ENCODE results near the gene PIP5KL1. TPM values are rescaled to one million over a fixed set of nuclear protein-coding genes. Genes with fewer than 3 reads are reported as not detected.

PIP5KL1 gene
- total and polyA plus RNA-seq, 2 of the 8 experiments (the other 6 are each of a cell fraction or from before 2014, with no cell fraction given) = 13.4 to 15.4 TPM

DNA sequence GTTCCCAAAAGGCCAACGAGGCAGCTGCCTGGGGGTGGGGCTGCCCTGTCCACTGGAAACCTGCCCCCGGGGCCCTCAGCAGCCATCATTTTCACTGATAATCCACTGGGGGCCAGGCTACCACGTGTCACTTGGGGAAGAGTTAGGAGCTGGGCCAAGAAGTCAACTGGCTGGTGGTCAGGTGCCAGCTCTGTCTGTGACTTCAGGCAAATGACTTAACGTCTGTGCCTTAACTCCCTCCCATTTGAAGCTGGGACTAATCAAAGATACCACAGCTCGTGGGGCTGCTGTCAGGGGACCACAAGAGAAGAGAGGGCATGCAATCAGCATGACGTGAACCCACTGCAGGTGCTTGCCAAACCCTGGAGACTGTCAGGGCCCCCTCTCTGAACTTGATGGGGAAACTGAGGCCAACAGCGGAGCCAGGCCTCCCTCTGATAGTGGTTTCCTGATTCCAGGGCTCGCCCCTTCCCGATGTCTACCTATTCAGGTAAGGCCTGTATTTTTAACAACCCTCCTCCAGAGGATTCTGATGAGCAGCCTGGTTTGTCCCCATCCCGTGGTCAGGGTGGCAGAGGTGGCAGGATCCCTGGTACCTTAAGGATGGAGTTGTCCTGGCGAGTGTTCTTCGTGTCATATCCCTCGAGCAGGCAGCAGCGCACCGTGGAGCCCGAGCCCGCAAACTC, 19.4 kb upstream of the PIP5KL1 start (continued):
- TF ChIP-seq, protein P1, sequence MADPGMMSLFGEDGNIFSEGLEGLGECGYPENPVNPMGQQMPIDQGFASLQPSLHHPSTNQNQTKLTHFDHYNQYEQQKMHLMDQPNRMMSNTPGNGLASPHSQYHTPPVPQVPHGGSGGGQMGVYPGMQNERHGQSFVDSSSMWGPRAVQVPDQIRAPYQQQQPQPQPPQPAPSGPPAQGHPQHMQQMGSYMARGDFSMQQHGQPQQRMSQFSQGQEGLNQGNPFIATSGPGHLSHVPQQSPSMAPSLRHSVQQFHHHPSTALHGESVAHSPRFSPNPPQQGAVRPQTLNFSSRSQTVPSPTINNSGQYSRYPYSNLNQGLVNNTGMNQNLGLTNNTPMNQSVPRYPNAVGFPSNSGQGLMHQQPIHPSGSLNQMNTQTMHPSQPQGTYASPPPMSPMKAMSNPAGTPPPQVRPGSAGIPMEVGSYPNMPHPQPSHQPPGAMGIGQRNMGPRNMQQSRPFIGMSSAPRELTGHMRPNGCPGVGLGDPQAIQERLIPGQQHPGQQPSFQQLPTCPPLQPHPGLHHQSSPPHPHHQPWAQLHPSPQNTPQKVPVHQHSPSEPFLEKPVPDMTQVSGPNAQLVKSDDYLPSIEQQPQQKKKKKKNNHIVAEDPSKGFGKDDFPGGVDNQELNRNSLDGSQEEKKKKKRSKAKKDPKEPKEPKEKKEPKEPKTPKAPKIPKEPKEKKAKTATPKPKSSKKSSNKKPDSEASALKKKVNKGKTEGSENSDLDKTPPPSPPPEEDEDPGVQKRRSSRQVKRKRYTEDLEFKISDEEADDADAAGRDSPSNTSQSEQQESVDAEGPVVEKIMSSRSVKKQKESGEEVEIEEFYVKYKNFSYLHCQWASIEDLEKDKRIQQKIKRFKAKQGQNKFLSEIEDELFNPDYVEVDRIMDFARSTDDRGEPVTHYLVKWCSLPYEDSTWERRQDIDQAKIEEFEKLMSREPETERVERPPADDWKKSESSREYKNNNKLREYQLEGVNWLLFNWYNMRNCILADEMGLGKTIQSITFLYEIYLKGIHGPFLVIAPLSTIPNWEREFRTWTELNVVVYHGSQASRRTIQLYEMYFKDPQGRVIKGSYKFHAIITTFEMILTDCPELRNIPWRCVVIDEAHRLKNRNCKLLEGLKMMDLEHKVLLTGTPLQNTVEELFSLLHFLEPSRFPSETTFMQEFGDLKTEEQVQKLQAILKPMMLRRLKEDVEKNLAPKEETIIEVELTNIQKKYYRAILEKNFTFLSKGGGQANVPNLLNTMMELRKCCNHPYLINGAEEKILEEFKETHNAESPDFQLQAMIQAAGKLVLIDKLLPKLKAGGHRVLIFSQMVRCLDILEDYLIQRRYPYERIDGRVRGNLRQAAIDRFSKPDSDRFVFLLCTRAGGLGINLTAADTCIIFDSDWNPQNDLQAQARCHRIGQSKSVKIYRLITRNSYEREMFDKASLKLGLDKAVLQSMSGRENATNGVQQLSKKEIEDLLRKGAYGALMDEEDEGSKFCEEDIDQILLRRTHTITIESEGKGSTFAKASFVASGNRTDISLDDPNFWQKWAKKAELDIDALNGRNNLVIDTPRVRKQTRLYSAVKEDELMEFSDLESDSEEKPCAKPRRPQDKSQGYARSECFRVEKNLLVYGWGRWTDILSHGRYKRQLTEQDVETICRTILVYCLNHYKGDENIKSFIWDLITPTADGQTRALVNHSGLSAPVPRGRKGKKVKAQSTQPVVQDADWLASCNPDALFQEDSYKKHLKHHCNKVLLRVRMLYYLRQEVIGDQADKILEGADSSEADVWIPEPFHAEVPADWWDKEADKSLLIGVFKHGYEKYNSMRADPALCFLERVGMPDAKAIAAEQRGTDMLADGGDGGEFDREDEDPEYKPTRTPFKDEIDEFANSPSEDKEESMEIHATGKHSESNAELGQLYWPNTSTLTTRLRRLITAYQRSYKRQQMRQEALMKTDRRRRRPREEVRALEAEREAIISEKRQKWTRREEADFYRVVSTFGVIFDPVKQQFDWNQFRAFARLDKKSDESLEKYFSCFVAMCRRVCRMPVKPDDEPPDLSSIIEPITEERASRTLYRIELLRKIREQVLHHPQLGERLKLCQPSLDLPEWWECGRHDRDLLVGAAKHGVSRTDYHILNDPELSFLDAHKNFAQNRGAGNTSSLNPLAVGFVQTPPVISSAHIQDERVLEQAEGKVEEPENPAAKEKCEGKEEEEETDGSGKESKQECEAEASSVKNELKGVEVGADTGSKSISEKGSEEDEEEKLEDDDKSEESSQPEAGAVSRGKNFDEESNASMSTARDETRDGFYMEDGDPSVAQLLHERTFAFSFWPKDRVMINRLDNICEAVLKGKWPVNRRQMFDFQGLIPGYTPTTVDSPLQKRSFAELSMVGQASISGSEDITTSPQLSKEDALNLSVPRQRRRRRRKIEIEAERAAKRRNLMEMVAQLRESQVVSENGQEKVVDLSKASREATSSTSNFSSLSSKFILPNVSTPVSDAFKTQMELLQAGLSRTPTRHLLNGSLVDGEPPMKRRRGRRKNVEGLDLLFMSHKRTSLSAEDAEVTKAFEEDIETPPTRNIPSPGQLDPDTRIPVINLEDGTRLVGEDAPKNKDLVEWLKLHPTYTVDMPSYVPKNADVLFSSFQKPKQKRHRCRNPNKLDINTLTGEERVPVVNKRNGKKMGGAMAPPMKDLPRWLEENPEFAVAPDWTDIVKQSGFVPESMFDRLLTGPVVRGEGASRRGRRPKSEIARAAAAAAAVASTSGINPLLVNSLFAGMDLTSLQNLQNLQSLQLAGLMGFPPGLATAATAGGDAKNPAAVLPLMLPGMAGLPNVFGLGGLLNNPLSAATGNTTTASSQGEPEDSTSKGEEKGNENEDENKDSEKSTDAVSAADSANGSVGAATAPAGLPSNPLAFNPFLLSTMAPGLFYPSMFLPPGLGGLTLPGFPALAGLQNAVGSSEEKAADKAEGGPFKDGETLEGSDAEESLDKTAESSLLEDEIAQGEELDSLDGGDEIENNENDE (IDR thresholded peaks at IDR 0.05; ENCODE audit: insufficient replicate concordance, low read length) = no peak
- TF ChIP-seq CTBP2 (IDR thresholded peaks at IDR 0.05; ENCODE audit: borderline replicate concordance, insufficient read depth, insufficient read length, low read length) = no peak
- no peak for TF ChIP-seq JUN (IDR thresholded peaks at IDR 0.05; ENCODE audit: low read depth, low read length)
- TF ChIP-seq TAF7 (optimal IDR thresholded peaks at IDR 0.05; ENCODE audit: borderline replicate concordance, low read depth, low read length) = no peak
- TF ChIP-seq RNF2 (IDR thresholded peaks at IDR 0.05; ENCODE audit: borderline replicate concordance, low read depth, low read length, missing control alignments, poor library complexity, severe bottlenecking) = no peak
- no peak for TF ChIP-seq TCF12 (IDR thresholded peaks at IDR 0.05; ENCODE audit: low read depth, low read length)
- TF ChIP-seq HDAC6 (IDR thresholded peaks at IDR 0.05; ENCODE audit: low read depth, low read length) = no peak
- no peak for TF ChIP-seq BACH1 (IDR thresholded peaks at IDR 0.05; ENCODE audit: low read length)
- TF ChIP-seq TBP (IDR thresholded peaks at IDR 0.05; ENCODE audit: low read depth, low read length) = no peak
